HG02571 (cell line): ENCODE data around the gene SNRK.
"Not testable (repeated sequence)": the region's sequence is repeated elsewhere in the genome, so short reads cannot be mapped to it uniquely, and the experiment has no call there.

Experiments
- ATAC-seq: cut with Tn5 transposase; IDR thresholded peaks from one replicate; pipeline ENCODE4 v1.9.1; 2021; ENCODE audit warnings: mild to moderate bottlenecking, moderate library complexity; ENCODE audit not compliant: unreplicated experiment

The SNRK gene

GRCh38 chr3:43343815-43344214 lies 57.5 kb downstream of the SNRK start:
- no peak for ATAC-seq

- no peak for ATAC-seq
These were observed 58.2 kb downstream of the SNRK start for GRCh38 chr3:43344520-43344919.

DNA sequence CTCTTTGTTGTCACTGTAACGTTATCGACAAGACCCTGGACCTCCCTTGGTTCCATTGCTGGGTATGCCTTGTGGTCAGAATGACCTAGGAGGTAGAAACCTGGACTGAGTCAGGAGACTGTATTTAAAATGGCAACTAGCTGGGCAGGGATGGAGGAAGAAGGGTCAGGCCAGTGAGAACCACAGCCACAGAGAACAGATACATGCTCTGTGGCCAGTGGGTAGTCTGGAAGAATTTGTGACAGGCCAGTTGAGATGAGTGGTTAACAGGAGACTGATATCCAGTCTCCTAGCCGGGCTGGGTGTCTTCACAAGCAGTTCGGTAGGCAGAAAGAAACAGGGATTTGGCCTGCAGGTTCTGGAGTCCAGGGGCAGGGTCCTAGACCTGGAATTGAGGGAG lies 58.9 kb downstream of the SNRK start:
- ATAC-seq, result no peak

GRCh38 chr3:43345877-43346276 lies 59.5 kb downstream of the SNRK start:
- no peak for ATAC-seq

DNA sequence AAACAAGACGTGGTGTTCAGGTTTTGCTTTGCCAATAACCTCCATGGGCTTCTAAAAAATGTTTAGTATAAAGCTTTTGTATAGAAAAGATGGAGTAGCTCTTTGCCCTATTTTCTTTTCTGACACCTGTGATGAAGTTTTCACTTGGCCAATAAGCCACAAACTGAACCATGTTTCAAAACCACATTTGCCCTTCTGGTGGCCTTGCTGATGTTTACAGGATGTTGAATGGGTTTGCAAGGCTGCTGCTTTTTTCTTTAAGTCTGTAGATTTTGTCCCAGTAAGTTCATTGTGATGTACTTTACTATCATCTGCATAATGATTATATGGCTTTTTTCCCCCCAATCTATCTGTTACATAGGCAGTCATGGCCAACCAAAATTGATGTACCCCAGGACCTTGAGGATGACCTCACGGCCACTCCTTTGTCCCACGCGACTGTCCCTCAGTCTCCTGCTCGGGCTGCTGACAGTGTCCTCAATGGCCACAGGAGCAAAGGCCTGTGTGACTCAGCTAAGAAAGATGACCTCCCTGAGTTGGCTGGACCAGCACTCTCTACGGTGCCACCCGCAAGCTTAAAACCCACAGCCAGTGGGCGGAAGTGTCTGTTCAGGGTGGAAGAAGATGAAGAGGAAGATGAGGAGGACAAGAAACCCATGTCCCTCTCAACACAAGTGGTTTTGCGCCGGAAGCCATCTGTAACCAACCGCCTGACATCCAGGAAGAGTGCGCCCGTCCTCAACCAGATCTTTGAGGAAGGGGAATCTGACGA lies 60.8 kb downstream of the SNRK start:
- no peak for ATAC-seq

- ATAC-seq, result no peak
These were observed 61.4 kb downstream of the SNRK start for GRCh38 chr3:43347774-43348173.

GRCh38 chr3:43348350-43348749 lies 62.0 kb downstream of the SNRK start:
- ATAC-seq, result no peak

DNA sequence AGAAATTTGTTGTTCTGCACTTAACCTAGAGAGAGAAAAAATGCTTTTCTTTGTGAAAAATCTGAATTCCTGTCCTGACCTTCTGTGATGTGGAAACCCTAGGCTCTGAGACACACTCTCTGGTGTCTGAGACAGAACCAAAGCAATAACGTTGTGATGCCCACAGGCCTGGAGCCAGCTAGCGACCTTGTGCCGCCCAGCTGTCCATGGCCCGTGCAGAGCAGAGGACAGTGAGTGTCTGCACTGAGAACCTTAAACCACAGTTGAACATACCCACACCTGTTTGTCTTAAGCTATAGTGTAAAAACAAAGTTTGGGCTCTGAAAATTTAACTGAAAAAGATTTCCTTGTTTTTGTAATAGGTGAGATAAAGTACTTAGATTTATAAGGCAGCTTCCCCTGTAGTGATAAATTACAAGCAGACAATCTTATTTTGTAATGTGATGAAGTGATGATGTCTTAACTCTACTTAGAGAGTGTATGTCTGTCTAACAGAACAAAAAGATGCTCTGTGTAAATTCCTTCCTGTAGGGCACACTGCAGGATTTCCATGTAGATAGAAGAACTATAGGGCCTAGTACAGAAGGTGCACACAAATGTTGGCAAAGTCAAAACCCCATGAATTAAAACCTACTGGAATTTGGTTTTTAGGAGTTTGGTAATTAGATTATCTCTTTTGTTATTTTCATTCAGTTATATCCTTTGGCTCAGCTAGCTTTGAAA lies 62.7 kb downstream of the SNRK start:
- no peak for ATAC-seq

GRCh38 chr3:43349716-43350115 lies 63.4 kb downstream of the SNRK start:
- ATAC-seq, result no peak

DNA sequence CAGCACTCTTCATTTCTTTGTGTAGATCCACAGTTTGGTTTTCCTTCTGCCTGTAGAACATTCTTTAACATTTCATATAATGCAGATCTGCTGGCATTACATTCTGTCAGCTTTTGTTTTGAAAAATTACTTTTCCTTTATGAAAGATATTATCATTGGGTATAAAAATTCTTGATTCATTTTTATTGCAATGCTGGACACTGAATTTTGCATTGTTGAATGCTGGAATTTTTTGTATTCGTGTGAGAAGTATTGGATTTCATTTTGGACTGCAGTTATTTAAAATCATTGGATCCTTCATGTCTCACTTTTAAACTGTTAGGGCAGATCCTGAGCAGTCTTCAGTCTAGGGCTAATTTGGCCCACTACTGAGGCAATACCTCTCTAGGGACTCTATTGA lies 67.1 kb downstream of the SNRK start:
- no peak for ATAC-seq

- no peak for ATAC-seq
These were observed 67.8 kb downstream of the SNRK start for GRCh38 chr3:43353923-43354670.

DNA sequence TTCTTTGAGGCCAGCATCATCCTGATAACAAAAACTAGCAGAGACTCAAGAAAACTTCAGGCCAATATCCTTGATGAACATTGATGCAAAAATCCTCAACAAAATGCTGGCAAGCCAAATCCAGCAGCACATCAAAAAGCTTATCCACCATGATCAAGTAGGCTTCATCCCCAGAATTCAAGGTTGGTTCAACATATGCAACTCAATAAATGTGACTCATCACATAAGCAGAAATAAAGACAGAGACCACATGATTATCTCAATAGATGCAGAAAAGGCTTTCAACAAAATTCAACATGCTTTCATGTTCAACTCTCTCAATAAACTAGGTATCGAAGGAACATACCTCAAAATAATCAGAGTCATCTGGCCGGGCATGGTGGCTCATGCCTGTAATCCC lies 69.7 kb downstream of the SNRK start:
- ATAC-seq, result not testable (repeated sequence)

GRCh38 chr3:43361077-43361476 lies 74.7 kb downstream of the SNRK start:
- ATAC-seq, result no peak

- ATAC-seq, result no peak
These were observed 75.8 kb downstream of the SNRK start for GRCh38 chr3:43362183-43362582.

GRCh38 chr3:43362961-43363360 lies 76.6 kb downstream of the SNRK start:
- ATAC-seq, result no peak

DNA sequence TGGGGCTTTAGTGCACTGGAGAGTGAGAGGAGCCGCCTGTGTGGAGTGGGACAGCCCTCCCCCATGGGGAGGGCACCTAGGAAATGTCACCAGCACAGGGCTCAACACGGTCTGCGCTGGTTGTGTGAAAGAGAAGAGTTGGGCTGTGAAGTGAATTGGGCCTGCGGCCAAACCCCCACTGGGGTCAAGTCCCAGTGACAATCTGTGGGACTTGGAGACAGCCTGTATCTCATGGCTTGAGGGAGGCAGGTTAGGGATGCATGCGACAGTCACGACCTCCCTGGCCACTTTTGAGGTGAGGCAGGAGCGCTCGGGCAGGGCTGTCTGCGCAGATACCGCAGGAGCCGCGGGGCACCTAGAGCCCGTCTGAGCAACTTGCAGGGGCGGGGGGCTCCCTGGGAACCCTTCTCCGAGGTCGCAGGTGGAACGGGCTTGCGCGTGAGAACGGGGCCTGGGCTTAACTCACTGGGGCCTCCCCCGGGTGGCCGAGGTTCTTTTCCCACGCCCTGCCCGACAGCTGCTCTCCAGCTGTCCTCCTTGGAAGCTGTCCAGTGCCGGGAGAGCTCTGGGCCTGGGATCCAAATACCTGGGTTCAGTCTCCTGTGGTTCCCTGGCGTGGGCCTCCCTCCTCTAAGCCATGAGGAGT lies 77.4 kb downstream of the SNRK start:
- no peak for ATAC-seq

GRCh38 chr3:43364494-43364893 lies 78.2 kb downstream of the SNRK start:
- no peak for ATAC-seq

DNA sequence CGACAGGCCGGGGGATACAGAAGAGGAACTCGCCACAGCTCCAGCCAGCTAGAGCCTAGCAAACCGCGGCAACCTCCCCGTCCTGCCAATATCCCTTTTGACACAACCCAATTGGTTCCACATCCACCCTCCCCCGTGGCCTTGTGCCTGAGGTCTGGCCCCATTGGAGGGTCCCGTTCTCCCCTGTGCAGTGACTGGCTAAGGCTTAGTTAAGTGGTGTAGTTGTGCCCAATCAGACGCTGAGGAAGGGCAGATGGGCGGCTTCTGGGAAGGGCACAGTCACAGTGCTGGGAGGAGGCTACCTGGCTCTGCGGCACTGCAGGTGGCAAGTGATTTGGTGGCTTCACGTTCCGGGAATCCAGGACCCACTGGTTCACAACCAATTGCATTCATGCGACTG lies 78.6 kb downstream of the SNRK start:
- no peak for ATAC-seq

- no peak for ATAC-seq
These were observed 79.4 kb downstream of the SNRK start for GRCh38 chr3:43365601-43366305.

DNA sequence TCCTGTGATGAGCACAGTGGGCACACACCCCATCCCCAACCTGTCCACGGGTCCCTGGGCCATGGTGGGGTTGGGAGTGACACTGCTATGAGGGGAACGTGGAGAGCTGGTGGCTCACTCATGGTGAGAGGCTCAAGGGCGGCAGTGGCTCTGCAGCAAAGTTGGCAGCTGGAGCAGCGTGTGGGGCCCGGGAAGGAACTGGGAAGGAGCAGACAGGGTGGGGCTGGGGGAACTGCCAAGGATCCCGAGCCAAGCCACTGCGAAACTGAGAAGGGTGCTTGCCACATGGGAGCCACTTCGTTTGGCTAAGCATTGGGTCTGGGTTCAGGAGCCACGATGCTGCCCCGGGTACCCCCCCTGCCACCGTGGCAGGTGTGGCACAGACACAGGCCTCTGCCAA lies 80.1 kb downstream of the SNRK start:
- ATAC-seq, result no peak

- ATAC-seq, result no peak
These were observed 80.5 kb downstream of the SNRK start for GRCh38 chr3:43366885-43367284.
